ENCODE results near the gene FBN2.
"Not testable (repeated sequence)": the region's sequence is repeated elsewhere in the genome, so short reads cannot be mapped to it uniquely, and the experiment has no call there.

FBN2 gene

DNA sequence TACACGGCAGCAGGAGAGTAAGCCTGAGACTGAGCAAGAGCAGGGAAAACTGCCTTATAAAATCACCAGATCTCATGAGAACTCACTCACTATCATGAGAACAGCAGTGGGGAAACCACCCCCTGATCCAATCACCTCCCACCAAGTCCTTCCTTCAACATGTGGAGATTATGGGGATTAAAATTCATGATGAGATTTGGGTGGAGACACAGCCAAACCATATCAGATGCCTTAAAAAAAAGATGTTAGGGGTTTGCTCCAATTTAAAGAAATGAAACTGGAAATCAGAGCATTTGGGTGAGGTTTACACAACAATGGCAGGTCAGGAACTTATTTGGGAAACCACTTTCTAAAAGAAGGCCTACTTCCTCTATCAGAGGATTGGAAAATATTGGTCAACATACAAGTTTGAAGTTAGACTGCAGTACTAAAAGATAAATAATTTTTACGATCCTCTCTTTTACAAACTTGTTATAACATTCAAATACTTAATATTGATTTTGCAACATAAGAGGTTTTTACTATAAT lies 105.1 kb downstream of the FBN2 start:
- no peak for DNase-seq (ENCODE audit: low read depth in 1 of 2, low spot score in 1 of 2)

DNA sequence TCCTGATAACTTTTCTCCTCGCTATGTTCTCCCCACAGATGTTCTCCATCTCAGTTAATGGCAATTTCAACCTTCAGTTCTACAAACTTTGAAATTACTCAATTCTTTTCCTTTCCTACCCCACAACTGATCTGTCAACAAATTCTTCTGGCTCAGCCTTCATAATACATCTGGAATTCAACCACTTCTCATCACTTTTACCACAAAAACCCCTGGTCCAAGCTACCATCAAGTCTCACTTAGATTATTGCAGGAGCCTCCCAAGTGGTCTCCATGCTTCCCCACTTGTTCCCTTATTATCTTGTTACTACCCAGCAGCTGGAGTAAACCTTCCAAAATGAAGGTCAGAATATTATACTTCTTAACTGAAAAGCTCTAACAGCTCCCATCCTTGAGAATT lies 110.1 kb downstream of the FBN2 start:
- DNase-seq (ENCODE audit: low read depth in 1 of 2, low spot score in 1 of 2), result no peak

DNA sequence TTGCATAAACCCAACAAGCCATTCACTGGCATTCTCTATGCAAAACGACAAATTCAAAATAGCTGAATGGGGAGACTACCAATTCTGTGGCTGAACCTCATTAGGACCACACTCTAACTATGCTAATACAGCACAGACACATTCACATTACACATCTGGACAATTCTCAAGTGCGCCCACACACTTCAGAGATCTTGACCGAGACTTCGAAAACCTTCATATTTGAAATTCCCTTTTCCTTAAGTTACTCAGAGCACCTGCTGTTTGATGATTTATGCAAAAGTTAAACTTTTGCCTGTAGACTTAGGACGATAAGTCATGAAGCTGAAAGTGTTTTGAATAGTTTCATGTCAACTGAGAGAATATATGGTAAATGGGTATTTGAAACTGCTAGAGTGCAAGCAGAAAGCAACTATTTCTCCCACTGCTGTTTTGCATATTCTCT lies 111.9 kb downstream of the FBN2 start:
- no peak for DNase-seq (ENCODE audit: low read depth in 1 of 2, low spot score in 1 of 2)

DNA sequence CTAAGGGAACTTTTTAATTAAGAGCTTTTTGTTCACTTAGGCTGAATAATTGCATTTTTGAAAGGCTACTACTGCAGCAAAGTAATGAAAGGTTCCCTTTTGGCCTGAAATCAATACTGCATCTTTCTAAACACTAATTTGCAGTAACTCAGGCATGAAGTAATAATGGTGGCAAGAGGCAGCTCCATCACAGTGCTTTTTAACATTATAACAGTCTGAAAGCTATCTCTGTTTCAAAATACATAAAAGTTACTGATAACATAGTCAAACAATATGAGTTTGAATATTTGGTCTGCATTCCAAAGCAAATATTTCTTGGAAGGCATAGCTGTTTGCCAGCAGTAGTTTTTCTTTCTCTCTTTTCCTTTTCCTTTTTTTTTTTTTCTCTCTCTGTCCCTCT lies 113.4 kb downstream of the FBN2 start:
- DNase-seq (ENCODE audit: low read depth in 1 of 2, low spot score in 1 of 2), result no peak

DNA sequence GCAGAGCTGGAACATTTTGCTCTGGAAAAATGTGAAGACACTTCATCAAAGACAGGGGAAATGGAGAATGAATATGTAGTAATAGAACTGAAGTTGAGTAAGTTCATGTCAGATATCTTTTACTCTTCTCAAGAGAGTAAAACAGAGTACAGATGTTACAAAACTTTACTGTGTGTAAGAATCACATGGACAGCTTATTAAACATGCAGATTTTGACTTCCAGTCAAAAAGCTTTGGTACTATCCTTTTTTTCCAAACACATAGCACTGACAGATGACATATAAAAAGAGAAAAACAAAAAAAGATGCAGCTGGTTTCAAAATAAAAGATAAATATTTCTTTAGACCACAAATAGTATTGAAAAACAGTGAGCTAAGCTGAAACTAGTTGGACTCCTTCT lies 115.4 kb downstream of the FBN2 start:
- no peak for DNase-seq (ENCODE audit: low read depth in 1 of 2, low spot score in 1 of 2)

DNA sequence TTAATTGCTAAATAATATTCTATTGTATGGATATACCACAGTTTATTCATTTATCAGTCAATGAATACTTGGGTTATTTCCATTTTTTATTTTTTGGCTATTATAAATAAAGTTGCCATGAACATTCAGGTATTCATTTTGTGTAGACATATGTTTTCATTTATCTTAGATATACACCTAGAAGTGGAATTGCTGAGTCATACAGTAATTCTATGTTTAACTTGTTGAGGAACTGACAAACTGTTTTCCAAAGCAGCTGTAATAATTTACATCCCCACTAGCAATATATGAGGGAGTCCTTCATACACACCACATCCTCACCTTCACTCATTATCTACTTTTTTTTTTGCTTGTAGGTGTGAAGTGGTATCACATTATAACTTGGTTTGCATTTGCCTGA lies 123.6 kb downstream of the FBN2 start:
- no peak for DNase-seq (ENCODE audit: low read depth in 1 of 2, low spot score in 1 of 2)

DNA sequence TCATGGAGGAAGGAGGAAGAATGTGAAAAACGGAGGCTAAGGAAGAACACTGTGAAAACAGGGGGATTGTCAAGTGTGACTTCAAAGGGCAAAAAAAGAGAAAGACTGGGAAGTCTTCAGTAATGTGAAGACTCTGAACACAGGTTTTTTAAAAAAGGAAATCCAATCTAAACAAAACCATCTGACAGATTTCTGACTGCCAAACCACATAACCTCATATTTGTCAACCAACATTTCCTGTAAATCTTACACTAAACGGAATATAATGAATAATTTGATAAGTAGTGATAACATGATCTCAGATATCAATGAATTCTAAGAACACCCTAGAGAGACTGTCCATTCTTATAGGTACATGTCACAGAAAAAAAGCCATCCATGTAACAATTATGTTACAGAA lies 124.7 kb downstream of the FBN2 start:
- no peak for DNase-seq (ENCODE audit: low read depth in 1 of 2, low spot score in 1 of 2)

DNA sequence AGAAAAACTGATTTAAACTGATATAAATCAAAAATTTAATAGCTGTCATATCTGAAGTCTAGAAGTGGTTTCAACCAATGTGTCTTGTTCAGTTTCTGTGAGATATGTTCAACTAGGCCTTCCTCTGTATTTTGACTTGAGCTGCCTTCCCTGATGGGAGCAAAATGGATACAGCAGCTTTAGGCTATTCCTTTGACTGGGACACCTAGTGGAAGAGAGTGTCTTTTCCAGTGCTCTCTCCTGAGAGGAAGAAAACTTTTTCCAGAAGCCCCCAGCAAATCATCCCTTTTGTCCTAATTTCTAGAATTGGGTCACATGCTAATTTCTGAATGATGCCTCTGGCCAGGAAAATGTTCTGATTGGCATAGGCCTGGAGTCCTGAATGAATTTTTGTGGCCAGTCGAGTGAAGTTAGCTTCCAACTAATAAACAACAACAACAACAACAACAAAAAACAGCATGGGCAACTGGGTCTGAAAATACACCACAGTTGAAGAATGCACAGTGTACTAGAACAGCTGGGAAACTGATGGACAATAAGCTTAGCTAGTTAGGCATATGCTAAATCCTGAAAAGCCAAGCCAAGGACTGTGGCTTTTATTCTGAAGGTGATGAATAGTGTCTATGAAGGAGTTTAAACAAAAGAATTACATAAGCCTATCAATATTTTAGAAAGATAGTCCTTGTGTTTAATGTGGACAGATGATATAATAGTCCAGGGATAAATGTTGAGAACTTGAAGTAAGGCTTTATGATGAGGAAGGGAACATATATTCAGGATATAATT lies 125.7 kb downstream of the FBN2 start:
- no peak for DNase-seq (ENCODE audit: low read depth in 1 of 2, low spot score in 1 of 2)

DNA sequence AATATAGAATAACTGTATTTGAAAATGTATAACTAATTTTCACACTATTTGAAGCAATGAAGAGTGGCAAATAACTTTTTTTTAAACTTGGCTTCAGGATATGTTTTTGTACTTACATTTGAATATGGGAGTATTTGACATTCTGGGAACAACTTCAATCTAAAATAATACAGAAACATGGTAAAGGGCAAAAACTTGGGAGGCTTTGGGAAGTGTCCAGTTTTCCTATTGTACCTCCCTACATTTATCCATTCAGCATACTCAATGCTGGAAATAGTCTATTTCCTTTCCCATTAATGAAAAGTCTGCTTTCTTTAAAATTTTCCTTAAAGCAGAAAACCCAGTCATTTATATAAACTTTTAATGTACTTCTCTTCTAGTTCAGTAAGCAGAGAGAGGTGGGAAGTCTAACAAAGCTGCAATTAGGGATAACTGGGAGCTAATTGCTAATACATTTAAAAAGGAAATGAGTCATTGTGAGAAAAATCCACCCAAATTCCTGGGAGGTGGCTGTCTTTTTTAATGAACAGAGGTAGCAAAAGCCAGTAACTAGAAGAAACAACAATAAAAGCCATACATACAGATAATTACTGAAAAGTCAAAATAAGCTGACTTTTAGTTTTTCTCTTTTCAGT lies 128.8 kb downstream of the FBN2 start:
- DNase-seq (ENCODE audit: low read depth in 1 of 2, low spot score in 1 of 2), result no peak

DNA sequence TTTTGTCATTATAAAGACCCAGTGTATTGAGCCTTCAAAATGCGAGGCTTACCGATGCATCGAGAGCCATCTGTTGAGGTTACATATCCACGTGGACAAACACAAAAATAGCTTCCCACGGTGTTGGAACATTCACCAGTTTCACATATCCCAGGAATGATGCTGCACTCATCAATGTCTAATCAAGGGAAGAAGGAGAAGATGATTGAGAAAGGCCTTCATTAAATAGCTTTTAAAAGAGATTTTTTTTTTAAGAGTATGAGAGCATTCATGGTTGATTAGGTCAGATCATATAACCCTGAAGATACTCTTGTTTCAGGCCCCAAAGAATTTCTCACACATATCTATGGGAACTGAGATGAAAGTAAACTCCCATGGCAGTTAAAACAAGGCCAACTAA lies 129.4 kb downstream of the FBN2 start:
- no peak for DNase-seq (ENCODE audit: low read depth in 1 of 2, low spot score in 1 of 2)

DNA sequence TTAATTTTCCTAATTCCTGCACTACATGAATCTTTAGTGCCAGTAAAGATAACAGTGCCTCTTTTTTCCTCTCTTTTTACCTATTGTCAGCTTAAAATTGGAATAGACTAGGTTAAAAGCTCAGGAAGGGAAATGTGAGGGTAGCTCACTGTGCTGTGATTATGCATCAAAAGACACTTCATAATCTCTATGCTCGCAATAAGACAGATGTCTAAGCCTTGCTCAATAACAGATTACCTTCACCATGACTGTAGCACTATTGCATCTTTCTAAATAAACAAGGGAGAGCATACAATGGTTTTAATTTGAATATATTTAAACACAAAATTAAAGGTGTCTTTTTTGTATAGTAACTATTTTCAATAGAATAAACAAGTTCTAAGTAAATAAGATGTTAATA lies 130.1 kb downstream of the FBN2 start:
- DNase-seq (ENCODE audit: low read depth in 1 of 2, low spot score in 1 of 2), result no peak

DNA sequence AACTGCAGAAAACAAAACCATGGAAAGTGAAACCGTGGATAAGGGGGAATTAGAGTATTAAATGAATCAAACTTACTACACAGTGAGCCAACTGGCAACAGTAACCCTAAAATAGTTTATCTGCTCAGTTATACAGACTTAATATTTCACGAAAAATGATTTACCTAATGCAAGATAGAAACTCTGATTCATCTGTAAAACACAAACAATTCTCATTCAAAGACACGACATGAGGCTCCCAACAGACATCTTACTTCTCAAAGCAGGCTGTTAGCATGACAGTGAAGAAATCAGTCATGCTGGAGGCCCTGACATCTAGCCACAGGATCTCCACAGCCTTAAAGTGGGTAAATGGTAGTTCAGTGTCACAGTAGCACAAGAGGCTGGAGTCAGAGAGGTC lies 131.2 kb downstream of the FBN2 start:
- no peak for DNase-seq (ENCODE audit: low read depth in 1 of 2, low spot score in 1 of 2)

DNA sequence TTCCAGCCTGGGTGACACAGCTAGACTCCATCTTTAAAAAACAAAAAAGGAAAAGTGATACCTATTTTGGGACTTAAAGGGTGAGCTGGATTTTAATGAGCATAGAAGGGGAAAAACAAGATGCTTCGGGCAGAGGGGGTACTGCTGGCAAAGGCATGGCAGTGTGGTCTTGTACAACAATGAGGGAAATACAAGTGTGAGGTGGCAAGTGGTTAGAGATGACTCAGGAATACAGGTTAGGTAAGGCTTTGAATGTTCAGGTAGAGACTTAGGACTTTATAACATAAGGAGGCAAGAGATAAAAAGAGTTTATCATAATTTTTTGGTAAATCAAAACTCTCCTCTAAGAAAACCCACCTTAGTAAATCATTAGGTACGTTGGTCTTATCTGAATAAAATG lies 132.9 kb downstream of the FBN2 start:
- no peak for DNase-seq (ENCODE audit: low read depth in 1 of 2, low spot score in 1 of 2)

DNA sequence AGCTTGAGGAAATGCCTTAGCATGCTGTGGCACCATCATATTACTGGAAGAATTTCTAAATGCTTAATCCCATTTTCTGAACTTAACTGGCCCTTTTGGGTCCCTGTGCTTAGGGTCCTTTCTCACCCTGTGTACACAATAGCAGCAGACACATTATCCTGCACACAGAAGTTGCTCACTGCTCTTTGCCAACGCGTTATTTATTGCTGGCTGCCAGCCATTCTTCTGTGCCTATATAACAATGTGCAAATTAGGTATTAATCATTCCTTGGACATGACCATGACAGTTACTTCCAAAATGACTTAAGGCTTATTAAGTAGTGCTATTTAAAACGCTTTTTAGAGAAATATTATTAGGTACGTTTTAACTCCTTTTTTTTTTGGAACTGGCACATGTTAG lies 134.7 kb downstream of the FBN2 start:
- no peak for DNase-seq (ENCODE audit: low read depth in 1 of 2, low spot score in 1 of 2)

DNA sequence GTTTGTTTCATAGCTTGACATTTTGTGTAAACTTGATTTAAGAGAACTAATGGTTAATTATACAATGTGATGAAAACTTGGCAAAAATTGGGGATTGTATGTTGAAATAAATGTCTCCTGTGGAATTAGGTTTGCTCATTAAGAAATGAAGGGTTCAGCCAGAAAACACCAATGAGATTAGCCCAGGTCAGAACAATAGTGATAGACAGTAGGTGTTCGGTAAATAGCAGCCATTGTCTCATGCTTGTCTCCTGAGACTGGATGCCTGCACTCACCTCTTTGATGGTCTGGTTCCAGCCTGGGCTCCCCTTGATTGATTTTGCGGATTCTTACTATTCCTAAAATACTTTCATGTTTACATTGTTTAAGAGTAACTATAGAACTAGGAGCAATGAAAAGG lies 135.5 kb downstream of the FBN2 start:
- no peak for DNase-seq (ENCODE audit: low read depth in 1 of 2, low spot score in 1 of 2)

DNA sequence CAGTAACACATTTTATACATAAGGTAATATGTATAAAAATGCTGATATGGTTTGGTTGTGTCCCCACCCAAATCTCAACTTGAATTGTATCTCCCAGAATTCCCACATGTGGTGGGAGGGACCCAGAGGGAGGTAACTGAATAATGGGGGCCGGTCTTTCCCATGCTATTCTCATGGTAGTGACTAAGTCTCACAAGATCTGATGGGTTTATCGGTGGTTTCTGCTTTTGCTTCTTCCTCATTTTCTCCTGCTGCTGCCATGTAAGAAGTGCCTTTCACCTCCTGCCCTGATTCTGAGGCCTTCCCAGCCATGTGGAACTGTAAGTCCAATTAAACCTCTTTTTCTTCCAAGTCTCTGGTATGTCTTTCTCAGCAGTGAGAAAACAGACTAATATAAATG lies 137.3 kb downstream of the FBN2 start:
- not testable (repeated sequence) for DNase-seq (ENCODE audit: low read depth in 1 of 2, low spot score in 1 of 2)

DNA sequence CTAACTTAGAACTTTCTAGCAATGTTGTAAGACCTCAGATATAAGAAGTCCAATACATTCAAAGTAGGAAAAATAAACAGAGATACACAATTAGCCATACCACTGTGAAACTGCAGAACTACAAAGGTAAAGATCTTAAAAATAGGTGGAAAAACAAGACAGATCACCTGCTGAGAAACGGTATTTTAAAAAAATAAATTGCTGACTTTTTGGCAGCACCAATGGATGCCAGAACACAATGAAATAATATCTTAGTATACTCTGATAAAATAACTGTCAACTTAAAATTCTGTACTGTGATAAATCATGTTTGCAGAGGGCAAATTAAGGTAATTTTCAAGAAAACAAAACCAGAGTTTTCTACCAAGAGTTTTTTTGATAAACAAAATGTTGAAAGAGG lies 138.9 kb downstream of the FBN2 start:
- DNase-seq (ENCODE audit: low read depth in 1 of 2, low spot score in 1 of 2), result no peak

DNA sequence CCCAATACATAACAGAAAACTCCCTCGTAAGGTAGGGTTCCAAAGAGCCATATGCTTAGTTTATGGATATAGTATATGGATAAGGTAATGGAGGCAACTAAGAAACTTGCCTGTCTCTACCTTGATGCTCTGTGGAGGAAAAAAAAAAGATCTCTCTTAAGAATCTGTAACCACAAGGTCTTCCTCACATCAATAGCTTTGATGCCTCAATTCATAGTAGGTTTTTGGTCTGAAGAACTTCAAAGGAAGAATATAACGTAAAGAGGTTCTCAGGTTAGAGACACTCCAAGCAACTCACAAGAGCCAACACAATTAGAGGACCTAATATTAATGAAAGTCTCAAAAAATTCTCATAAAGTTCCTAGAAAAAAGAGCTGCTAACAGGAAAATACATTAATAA lies 140.2 kb downstream of the FBN2 start:
- no peak for DNase-seq (ENCODE audit: low read depth in 1 of 2, low spot score in 1 of 2)

DNA sequence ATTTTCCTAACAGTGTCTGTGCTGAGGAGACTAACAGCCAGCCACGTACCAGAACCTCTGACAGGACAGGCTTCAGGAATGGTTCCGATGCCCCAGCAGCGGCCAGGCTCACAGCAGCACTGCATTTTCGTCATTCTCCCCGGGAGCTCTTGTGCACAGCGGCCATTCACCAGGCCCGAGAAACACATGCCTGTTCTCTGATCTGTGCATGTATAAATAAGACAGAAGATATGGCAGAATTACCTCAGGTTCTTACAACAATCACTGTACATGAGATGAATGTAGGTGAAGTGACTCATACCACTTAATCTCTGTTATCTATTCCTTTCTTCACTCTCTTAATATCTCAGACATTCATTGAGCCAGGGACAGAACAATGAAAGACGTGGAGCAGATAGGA lies 143.0 kb downstream of the FBN2 start:
- DNase-seq (ENCODE audit: low read depth in 1 of 2, low spot score in 1 of 2), result no peak

DNA sequence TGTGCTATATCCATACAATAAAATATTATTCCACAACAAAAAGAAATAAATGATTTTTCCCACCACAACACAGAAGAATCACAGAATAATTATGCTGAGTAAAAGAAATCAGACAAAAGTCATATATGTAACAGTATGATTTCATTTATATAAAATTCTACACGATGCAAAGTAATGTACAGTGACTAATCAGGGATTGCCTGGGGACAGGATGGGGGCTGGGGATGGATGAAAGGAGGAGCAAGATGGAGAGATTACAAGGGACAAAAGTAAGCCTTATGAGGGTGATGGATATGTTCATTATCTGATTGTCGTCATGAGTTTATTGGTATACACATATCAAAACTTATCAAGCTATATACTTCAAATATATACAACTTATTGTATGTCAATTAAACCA lies 154.0 kb downstream of the FBN2 start:
- DNase-seq (ENCODE audit: low read depth in 1 of 2, low spot score in 1 of 2), result no peak

DNA sequence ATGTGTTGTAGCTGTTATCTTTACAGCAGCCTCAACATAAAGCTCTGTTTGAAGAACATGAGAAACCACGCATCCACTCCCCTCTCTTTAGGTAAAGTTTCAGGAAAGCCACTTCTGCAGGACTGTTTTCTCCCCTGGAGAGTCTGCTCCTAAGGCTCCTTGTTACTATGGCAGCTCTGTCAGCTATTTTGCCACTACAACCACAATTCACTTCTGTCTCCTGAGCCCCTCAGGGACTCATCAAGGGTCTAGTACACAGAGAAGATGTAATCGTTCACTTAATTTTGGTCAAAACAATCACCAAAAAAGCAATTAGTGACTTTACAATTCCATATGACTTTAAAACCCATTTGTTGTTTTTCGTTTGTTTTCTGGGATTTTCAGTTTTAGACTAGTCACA lies 157.7 kb downstream of the FBN2 start:
- DNase-seq (ENCODE audit: low read depth in 1 of 2, low spot score in 1 of 2), result no peak

DNA sequence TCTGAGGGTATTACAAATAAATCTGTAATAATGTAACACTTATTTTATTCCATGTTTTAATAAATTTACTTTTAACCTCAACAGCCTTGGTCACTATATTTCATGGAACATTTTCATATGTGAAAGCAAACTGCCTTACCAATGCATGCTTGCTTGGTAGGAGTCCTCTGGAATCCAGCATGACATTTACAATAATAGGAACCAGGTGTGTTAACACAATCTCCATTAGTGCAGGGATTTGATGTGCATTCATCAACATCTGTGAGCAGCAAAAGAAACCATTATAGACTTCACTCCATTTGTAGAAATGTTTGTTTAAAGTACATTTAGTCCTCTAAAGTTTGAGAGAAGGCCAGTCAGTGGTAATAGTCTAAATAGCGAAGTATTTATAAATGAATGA lies 159.4 kb downstream of the FBN2 start:
- no peak for DNase-seq (ENCODE audit: low read depth in 1 of 2, low spot score in 1 of 2)

DNA sequence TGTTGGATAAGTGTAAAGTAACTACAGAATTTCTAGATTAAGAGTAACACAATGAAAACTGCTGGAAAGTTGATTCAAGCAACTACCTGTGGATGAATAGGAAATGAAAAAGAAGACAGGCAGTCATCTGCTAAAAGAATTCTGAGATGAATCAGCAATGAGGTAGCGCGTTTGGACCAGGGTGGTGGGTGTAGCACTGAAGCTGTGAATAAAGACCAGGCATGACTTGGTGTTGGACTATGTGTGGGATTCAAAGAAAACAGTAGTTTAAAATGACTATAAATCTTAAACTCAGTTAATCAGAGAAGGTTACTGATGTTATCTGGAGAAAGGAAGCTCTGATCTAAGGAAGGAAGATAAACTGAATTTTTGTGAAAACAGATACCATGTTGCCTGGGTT lies 159.8 kb downstream of the FBN2 start:
- DNase-seq (ENCODE audit: low read depth in 1 of 2, low spot score in 1 of 2), result no peak
